K562 (cell line): ENCODE data around the gene PPM1N. TPM values are rescaled to one million over a fixed set of nuclear protein-coding genes. Genes with fewer than 3 reads are reported as not detected.

Experiments used
- ARNT ChIP-seq, 2 experiments: fragments of 450-650 bp; IDR thresholded peaks; 2 replicates each; pipeline ENCODE4 v1.6.1; 2016; ENCODE audit warnings: mild to moderate bottlenecking in 1 of 2
- COPS2 ChIP-seq: fragments of 450-650 bp; conservative IDR thresholded peaks from 2 replicates; pipeline ENCODE4 v1.6.1; 2016; ENCODE audit warnings: mild to moderate bottlenecking, moderate library complexity
- CTCFL ChIP-seq: IDR thresholded peaks from 2 replicates; pipeline ENCODE4 v1.6.1; 2011; ENCODE audit warnings: borderline replicate concordance, low read depth, mild to moderate bottlenecking, moderate library complexity, low read length; ENCODE audit not compliant: insufficient read depth, poor library complexity, severe bottlenecking
- DIDO1 ChIP-seq: fragments of 450-650 bp; IDR thresholded peaks from 2 replicates; pipeline ENCODE4 v1.6.1; 2016; ENCODE audit warnings: low read depth, missing biosample characterization, missing genetic modification characterization
- E2F1 ChIP-seq: sonication (generic); formaldehyde crosslinking; IDR thresholded peaks from 2 replicates; pipeline ENCODE4 v1.8.1; 2023; ENCODE audit warnings: mild to moderate bottlenecking, missing genetic modification reagents, moderate library complexity
- FOXK2 ChIP-seq, 2 experiments: fragments of 450-650 bp; IDR thresholded peaks in 1 of 2; conservative IDR thresholded peaks in 1 of 2; 2 replicates each; pipeline ENCODE4 v1.6.1; 2016; ENCODE audit warnings: low read depth in 2 of 2, mild to moderate bottlenecking in 1 of 2
- IRF2 ChIP-seq: sonication (generic); formaldehyde crosslinking; IDR thresholded peaks from 2 replicates; pipeline ENCODE4 v1.8.1; 2022; ENCODE audit warnings: mild to moderate bottlenecking, missing genetic modification reagents
- L3MBTL2 ChIP-seq: fragments of 450-650 bp; IDR thresholded peaks from 2 replicates; pipeline ENCODE4 v1.6.1; 2016; ENCODE audit warnings: mild to moderate bottlenecking, moderate library complexity
- OTX1 ChIP-seq: fragments of 450-650 bp; formaldehyde crosslinking; IDR thresholded peaks from 2 replicates; pipeline ENCODE4 v1.4.0; 2022; ENCODE audit warnings: mild to moderate bottlenecking
- THRA ChIP-seq: fragments of 450-650 bp; IDR thresholded peaks from 2 replicates; pipeline ENCODE4 v1.6.1; 2017; ENCODE audit warnings: mild to moderate bottlenecking, moderate library complexity
- ZFP91 ChIP-seq: sonication (generic); formaldehyde crosslinking; IDR thresholded peaks from 2 replicates; pipeline ENCODE4 v1.8.0; 2022; ENCODE audit warnings: mild to moderate bottlenecking, missing genetic modification reagents
- ZKSCAN8 ChIP-seq: fragments of 200-800 bp; sonication (Bioruptor generic); IDR thresholded peaks from 2 replicates; pipeline ENCODE4 v1.6.1; 2016; ENCODE audit warnings: missing genetic modification characterization, missing compliant biosample characterization
- ZNF3 ChIP-seq: fragments of 250-450 bp; sonication (Bioruptor Pico); IDR thresholded peaks from 2 replicates; pipeline ENCODE4 v1.5.0; 2021; ENCODE audit warnings: mild to moderate bottlenecking, moderate library complexity
- ZSCAN29 ChIP-seq: fragments of 450-650 bp; IDR thresholded peaks from 2 replicates; pipeline ENCODE4 v1.6.1; 2017
- ZZZ3 ChIP-seq: fragments of 450-650 bp; IDR thresholded peaks from 2 replicates; pipeline ENCODE4 v1.6.1; 2016; ENCODE audit warnings: antibody characterized with exemption, mild to moderate bottlenecking, moderate library complexity
- polyA plus RNA-seq, 8 experiments: library from polyadenylated mRNA; depleted of rRNA in 4 of 8; stranded (reverse) in 5 of 8; unstranded in 3 of 8; fragments of >200 nt; fragmentation: Nextera tagmentation in 2 of 8; fragmentation: Illumina TruSeq in 1 of 8; extraction: Ambion mirVana in 2 of 8; extraction: Trizol in 1 of 8; gene quantifications; 2 replicates each; pipeline versions ENCODE4 v1.2.1 to v1.2.3, GENCODE V29; 2011 to 2014; ENCODE audit warnings: inconsistent platforms in 1 of 8, missing spikeins in 1 of 8
- total RNA-seq, 7 experiments: library from RNA; depleted of rRNA in 6 of 7; stranded (reverse); fragments of >200 nt in 6 of 7; fragmentation: Illumina TruSeq in 2 of 7; extraction: Trizol in 2 of 7; gene quantifications; 2 replicates each; pipeline versions ENCODE4 v1.2.1 to v1.2.3, GENCODE V29; 2011 to 2021; ENCODE audit warnings: low replicate concordance in 1 of 7
- TF ChIP-seq, protein P1 (sequence below): fragments of 450-650 bp; formaldehyde crosslinking; IDR thresholded peaks from 2 replicates; pipeline ENCODE4 v1.4.0; 2022; ENCODE audit warnings: missing genetic modification characterization
- TF ChIP-seq, protein P2 (sequence below): fragments of 250-450 bp; sonication (Bioruptor Pico); IDR thresholded peaks from 2 replicates; pipeline ENCODE4 v1.9.0; 2021; ENCODE audit warnings: mild to moderate bottlenecking, inconsistent platforms

Gene PPM1N
- total and polyA plus RNA-seq, 9 of the 15 experiments (the other 6 are each of a cell fraction or from before 2014, with no cell fraction given), result 4.5 to 15.6 (median 8.7) TPM

DNA sequence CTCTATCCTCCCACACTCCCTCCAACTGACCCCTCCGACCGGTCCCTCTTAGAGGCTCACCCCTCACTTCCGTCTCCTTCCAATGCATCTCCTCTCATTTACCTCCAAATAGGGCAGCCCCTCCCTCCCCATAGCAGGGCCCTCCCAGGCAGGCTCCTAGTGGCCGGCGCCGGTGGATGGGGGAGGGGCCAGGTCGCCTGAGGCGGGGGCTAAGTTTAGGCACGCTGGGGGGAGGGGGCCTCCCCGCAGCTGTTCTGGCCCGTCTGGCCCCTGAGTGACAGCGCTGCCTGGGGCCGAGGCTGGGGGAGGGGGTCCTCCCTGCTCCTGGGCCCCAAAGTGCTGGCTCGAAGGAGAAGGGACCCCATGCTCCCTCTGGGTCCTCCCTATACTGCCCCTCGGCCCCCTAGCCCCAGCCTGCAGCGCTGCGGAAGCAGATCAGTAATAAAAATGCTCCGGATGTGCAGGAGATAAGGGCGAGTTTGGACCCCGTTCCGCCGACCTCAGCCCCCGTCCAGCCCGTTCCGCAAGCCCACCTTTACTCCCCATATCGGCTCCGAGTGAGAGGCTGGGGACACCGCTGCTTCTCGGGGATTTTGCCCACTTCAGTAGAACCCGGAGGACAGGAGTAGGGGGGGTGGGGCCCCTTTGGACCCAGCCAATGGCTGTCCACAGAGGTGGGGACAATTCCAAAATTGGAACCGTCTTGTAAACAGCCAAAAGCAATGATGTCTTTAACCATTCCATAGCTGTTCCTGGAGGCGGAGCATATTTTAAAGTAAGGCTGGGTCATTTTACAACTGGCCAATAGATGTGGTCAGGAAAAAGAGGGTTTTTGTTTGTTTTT, 5.4 kb upstream of the PPM1N start (continued):
- TF ChIP-seq, protein P1, sequence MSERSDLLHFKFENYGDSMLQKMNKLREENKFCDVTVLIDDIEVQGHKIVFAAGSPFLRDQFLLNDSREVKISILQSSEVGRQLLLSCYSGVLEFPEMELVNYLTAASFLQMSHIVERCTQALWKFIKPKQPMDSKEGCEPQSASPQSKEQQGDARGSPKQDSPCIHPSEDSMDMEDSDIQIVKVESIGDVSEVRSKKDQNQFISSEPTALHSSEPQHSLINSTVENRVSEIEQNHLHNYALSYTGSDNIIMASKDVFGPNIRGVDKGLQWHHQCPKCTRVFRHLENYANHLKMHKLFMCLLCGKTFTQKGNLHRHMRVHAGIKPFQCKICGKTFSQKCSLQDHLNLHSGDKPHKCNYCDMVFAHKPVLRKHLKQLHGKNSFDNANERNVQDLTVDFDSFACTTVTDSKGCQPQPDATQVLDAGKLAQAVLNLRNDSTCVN (CRISPR knock-in tag), result no peak
- TF ChIP-seq ZNF3 (CRISPR knock-in tag) (no peak), FOXK2 (conservative IDR thresholded peaks at IDR 0.05 in 1 of 2, IDR thresholded peaks at IDR 0.05 in 1 of 2; ENCODE audit: low read depth in 2 of 2) (peak; percentile 94 to 96), ZKSCAN8 (CRISPR knock-in tag) (no peak), ZZZ3 (no peak), E2F1 (no peak), DIDO1 (no peak; the same call in 1 of the 2 replicates), ZFP91 (CRISPR knock-in tag) (no peak), IRF2 (CRISPR knock-in tag) (no peak), COPS2 (no peak), OTX1 (CRISPR knock-in tag) (no peak), ZSCAN29 (no peak), THRA (no peak), L3MBTL2 (0 out of 2 replicates have a peak, but pooled peaks have one; percentile 16), ARNT (IDR thresholded peaks at IDR 0.05) (no peak; a peak in 1 of 4 replicates), CTCFL (no peak)
- TF ChIP-seq, protein P2, sequence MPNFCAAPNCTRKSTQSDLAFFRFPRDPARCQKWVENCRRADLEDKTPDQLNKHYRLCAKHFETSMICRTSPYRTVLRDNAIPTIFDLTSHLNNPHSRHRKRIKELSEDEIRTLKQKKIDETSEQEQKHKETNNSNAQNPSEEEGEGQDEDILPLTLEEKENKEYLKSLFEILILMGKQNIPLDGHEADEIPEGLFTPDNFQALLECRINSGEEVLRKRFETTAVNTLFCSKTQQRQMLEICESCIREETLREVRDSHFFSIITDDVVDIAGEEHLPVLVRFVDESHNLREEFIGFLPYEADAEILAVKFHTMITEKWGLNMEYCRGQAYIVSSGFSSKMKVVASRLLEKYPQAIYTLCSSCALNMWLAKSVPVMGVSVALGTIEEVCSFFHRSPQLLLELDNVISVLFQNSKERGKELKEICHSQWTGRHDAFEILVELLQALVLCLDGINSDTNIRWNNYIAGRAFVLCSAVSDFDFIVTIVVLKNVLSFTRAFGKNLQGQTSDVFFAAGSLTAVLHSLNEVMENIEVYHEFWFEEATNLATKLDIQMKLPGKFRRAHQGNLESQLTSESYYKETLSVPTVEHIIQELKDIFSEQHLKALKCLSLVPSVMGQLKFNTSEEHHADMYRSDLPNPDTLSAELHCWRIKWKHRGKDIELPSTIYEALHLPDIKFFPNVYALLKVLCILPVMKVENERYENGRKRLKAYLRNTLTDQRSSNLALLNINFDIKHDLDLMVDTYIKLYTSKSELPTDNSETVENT (CRISPR knock-in tag), result no peak
